Tibial nerve (tissue), 4 donors: Measurements from ENCODE around the gene C20orf96.

Source experiments
- CTCF ChIP-seq, 5 experiments: fragments of 200-600 bp in 3 of 5; fragments of 450-650 bp in 2 of 5; sonication (generic) in 3 of 5; IDR thresholded peaks; one replicate each; pipeline ENCODE4 v1.5.1; 2016 to 2019; ENCODE audit warnings: antibody characterized with exemption in 5 of 5, mild to moderate bottlenecking in 3 of 5, moderate library complexity in 2 of 5
- EP300 ChIP-seq, 2 donors: sonication (generic); formaldehyde crosslinking; IDR thresholded peaks; one replicate each; pipeline ENCODE4 v1.6.1; 2017; ENCODE audit warnings: antibody characterized with exemption in 2 of 2, mild to moderate bottlenecking in 1 of 2
- POLR2A ChIP-seq, 2 donors: fragments of 450-650 bp; IDR thresholded peaks; one replicate each; pipeline ENCODE4 v1.6.1; 2017; ENCODE audit warnings: antibody characterized with exemption in 2 of 2, mild to moderate bottlenecking in 2 of 2, moderate library complexity in 2 of 2

DNA sequence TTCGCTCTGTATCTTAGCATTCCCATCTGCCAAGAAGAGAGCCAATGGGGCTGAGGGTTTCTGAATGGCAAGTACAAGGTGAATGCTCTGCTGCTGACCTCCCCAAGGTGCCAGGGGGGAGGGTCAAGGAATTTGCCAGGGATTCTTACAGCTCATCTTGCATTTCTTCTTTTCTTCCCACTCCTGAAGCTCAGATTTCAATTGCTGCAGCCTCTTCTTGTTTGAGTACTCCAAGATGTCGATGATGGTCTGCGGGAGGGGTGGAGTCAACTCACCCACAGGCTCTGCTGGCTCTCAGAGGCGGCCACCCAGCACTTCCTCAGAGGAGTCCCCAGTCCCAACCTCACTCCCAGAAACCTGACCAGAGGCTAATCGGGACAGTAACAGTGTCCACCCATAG, 12.4 kb downstream of the C20orf96 start:
- TF ChIP-seq EP300 (IDR thresholded peaks at IDR 0.05), result no peak
- no peak for TF ChIP-seq CTCF (IDR thresholded peaks at IDR 0.05)
- TF ChIP-seq POLR2A (IDR thresholded peaks at IDR 0.05), result no peak
